ENCODE results near the gene CNN2.

Gene CNN2

GRCh38 chr19:1026783-1027649, 608 bp downstream of the CNN2 start:
- no peak for TF ChIP-seq CTCF (conservative IDR thresholded peaks at IDR 0.05; ENCODE audit: low read depth, low read length)
- DNase-seq (ENCODE audit: low read depth) = no peak

GRCh38 chr19:1027650-1028061, 1.2 kb downstream of the CNN2 start:
- DNase-seq (ENCODE audit: low read depth) = no peak
- peak overlapping the region; percentile 98 for H3K4me3 ChIP-seq (ENCODE audit: low read length)
- TF ChIP-seq CTCF (conservative IDR thresholded peaks at IDR 0.05; ENCODE audit: low read depth, low read length) = no peak

More at GRCh38 chr19:1026783-1027649, 608 bp downstream of the CNN2 start:
- H3K4me3 ChIP-seq (ENCODE audit: low read length) = peak overlapping the region; percentile 98

GRCh38 chr19:1028062-1028926, 1.9 kb downstream of the CNN2 start:
- no peak for TF ChIP-seq CTCF (conservative IDR thresholded peaks at IDR 0.05; ENCODE audit: low read depth, low read length)
- peak overlapping the region; percentile 98 for H3K4me3 ChIP-seq (ENCODE audit: low read length)
- peak; percentile 78 for DNase-seq (ENCODE audit: low read depth)

DNA sequence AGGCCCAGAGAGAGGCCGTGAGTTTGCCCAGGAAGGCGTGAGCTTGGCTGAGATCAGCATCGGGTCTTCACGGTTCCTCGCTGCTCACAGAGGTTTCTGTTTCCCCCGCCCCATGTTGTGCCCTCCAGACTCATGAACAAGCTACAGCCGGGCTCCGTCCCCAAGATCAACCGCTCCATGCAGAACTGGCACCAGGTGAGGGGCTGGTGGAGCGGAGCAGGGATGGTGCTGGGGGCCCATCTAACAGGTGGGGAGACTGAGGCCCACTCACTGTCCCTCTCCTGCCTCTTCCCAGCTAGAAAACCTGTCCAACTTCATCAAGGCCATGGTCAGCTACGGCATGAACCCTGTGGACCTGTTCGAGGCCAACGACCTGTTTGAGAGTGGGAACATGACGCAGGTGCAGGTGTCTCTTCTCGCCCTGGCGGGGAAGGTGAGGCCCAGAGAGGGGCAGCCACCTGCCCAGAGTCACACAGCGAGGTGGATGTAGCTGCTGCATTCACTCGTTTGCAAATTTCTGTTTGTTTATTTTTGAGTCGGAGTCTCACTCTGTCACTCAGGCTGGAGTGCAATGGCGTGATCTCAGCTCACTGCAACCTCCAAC, 6.0 kb downstream of the CNN2 start:
- DNase-seq (ENCODE audit: low read depth) = no peak
- TF ChIP-seq CTCF (conservative IDR thresholded peaks at IDR 0.05; ENCODE audit: low read depth, low read length) = no peak
- no peak overlapping the region for H3K4me3 ChIP-seq (ENCODE audit: low read length)

- no peak overlapping the region for H3K4me3 ChIP-seq (ENCODE audit: low read length)
- no peak for DNase-seq (ENCODE audit: low read depth)
- peak; percentile 3 for TF ChIP-seq CTCF (conservative IDR thresholded peaks at IDR 0.05; ENCODE audit: low read depth, low read length)
Observed at GRCh38 chr19:1035998-1036621, 9.7 kb downstream of the CNN2 start.

GRCh38 chr19:1037621-1038064, 11.2 kb downstream of the CNN2 start:
- DNase-seq (ENCODE audit: low read depth) = no peak
- no peak overlapping the region for H3K4me3 ChIP-seq (ENCODE audit: low read length)
- no peak for TF ChIP-seq CTCF (conservative IDR thresholded peaks at IDR 0.05; ENCODE audit: low read depth, low read length)

All from retinal pigment epithelial cell (primary cell).